Glomerular endothelial cell (primary cell): ENCODE measurements around the gene CYP19A1. TPM values are rescaled to one million over a fixed set of nuclear protein-coding genes. Genes with fewer than 3 reads are reported as not detected.
"Not testable (repeated sequence)": the region's sequence is repeated elsewhere in the genome, so short reads cannot be mapped to it uniquely, and the experiment has no call there.

ENCODE experiments used
- DNase-seq: peaks from one replicate; pipeline ENCODE4 v3.0.0-alpha.2; 2011; ENCODE audit warnings: low read depth, low spot score; ENCODE audit errors: extremely low read depth
- total RNA-seq: library from RNA; depleted of rRNA; stranded (reverse); fragments of >200 nt; gene quantifications from 2 replicates; pipeline ENCODE4 v1.2.3, GENCODE V29; 2015

Gene CYP19A1
- total RNA-seq, 1 donor from 2014 or later: not detected

- no peak for DNase-seq
Observed at GRCh38 chr15:51265037-51265555, 73.3 kb downstream of the CYP19A1 start.

DNA sequence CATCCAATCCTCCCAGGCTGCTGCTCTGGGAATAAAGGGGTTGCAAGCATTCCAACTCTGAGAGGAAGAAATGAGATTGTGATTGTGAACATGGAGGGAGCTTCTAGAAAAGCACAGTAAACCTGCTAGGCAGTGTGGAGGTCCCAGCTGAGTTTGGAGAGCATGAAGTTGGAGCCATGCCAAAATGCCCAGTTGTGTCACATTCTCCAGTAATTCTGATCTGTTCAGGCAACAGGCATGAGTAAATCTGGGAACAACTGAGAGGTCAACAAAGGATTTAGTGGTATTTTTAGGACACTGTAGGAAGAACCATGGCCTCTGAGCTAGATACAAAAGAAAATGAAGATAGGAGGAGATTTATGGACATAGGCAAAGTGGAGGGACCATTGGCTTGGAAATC lies 74.7 kb downstream of the CYP19A1 start:
- DNase-seq: no peak

DNA sequence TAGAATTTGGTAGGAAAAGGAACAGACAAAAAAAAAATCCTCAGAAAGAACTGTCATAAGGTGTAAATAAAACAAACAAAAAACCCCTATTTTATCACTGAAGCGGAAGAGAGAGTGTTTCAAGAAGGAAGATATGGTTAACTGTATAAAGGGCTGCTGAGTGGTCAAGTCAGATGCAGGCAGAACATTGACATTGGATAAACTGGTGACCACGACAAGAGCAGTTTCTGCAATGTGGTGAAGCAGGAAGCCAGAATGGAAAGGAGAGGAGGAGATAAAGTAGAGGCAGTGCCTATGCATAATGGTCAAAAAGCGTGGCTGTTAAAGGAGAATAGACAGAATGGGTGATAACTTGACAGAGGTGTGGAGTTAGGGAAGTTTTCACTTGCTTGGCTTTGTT lies 75.3 kb downstream of the CYP19A1 start:
- no peak for DNase-seq

GRCh38 chr15:51262463-51262862 lies 75.9 kb downstream of the CYP19A1 start:
- DNase-seq: no peak

DNA sequence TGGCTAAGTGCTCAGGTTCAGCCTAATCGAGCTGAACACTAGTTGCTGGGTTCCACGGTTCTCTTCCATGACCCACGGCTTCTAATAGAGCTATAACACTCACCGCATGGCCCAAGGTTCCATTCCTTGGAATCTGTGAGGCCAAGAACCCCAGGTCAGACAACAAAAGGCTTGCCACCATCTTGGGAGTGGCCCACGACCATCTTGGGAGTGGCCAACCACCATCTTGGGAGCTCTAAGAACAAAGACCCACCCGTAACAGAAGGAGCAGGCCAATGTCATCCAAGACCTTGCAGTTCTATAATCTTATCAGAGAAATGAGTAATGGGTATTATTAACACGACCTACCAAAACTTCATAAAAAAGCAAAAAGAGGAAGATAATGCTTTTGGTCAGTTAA lies 77.3 kb downstream of the CYP19A1 start:
- not testable (repeated sequence) for DNase-seq

- no peak for DNase-seq
Observed at GRCh38 chr15:51260202-51260601, 78.2 kb downstream of the CYP19A1 start.

DNA sequence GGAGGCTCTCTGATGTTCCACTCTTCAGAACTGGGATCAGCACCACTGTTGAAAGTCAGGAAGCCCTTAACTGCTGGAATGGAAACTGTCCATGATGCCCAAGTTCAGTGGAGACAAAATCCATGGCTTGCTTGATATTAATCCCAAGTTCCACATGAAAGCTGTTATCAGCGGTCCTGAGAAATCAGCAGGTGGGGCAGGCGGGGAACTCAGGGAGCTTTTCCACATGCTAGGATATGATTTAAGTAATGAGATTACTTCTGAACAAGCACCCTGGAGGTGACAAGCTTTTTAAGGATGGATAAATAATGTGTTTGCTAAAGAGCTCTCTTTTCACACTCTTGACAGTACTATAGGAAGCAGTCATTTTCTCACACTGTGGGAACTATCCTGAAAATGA lies 82.9 kb downstream of the CYP19A1 start:
- DNase-seq: no peak

- no peak for DNase-seq
Observed at GRCh38 chr15:51253366-51253765, 85.0 kb downstream of the CYP19A1 start.

DNA sequence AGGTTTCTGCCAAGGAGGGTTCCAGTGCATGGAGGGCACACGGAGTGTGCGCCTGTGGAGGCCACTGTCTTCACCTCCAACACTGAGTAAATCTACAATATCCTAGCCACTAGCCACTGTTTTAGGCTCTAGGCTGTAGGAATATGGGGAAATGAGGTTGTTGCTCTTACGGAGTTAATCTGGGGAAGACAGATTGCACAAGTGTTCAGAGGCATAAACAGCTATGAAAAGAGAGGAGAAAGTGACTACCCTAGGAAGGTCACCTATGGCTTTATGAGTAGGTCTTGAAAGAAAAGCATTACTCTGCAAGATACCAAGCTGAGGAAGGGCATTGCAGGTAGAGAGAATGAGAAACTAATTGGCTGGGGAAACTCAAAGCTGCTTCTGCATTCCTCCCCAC lies 85.7 kb downstream of the CYP19A1 start:
- no peak for DNase-seq

DNA sequence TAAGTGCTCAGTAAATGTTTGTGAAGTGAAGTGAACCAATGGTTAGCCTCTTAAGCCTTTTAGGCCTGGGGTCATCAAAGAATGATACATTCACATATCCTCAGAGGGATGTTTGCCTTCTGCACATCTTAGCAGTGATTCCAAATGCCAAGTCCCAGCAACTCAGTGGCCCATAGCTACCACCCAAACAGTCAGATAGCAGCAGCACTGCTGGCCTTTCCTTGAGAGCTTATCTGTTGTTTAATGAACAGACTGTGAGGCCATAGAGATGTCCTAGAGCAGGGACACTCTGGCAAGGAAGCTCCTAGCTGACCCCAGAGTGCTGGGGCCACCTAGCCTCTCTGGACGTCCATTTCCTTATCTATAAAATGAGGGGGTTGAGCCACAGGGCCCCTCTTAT lies 86.8 kb downstream of the CYP19A1 start:
- no peak for DNase-seq

DNA sequence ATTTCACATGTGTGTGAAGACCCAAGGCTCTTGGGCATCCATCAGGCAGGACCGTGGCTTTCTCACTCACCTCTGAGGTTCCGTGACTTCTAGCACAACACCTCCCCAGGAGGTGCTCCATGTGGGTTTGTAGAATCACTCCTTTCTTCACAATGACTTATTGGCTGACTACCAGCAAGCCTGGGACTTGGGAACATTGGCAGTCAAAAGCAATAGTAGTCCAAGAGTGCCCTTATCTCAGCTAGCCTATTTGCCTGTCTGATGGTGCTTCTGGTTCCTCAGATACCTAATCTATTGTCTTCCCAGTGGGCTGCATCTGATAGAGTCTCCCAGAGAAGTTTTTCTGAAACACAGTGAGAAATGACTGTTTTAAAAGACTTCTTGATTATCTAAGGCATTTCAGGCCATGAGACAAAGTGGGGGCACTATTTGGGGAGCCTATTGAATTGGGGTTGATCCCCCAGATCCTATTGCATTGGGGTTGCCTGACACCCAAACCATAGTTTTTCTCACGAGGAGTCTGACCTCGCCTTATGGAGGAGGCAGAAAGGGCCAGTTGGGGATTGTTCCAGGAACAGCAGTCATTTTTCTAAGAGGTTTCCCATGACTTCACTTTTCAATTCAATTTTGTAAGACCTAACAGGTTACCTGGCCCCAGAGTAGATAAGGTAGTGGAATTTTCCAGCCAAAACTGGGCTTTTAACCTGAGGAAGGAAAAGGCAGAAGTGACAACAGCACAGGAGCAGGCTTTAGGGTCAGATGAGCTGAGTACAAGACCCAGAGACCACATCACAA lies 88.0 kb downstream of the CYP19A1 start:
- no peak for DNase-seq

GRCh38 chr15:51245628-51246027 lies 92.8 kb downstream of the CYP19A1 start:
- DNase-seq: no peak

- no peak for DNase-seq
Observed at GRCh38 chr15:51244423-51244869, 94.0 kb downstream of the CYP19A1 start.

- no peak for DNase-seq
Observed at GRCh38 chr15:51243774-51244173, 94.6 kb downstream of the CYP19A1 start.

DNA sequence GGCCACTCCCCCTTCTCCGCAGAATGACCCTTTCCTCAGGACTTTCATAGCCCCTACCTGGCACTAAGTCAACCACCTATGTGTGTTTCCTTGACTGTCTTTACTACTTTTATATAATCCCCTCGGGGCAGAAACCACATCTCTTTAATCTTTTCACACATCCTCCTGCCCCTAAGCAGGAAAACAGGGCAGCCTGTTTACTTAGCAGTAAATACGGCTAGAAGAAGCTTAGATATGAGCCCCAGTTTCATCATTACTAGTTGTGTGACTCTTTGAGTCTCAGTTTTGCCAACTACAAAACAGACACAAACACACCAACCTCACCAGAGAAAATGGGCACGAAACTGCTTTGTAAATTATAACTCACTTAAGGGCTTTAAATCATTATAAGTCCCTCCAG lies 98.3 kb downstream of the CYP19A1 start:
- DNase-seq: no peak

GRCh38 chr15:51237816-51238215 lies 100.6 kb downstream of the CYP19A1 start:
- no peak for DNase-seq

- DNase-seq: no peak
Observed at GRCh38 chr15:51234176-51234927, 104.0 kb downstream of the CYP19A1 start.

GRCh38 chr15:51232581-51232980 lies 105.8 kb downstream of the CYP19A1 start:
- no peak for DNase-seq

GRCh38 chr15:51229907-51230330 lies 108.5 kb downstream of the CYP19A1 start:
- no peak for DNase-seq

GRCh38 chr15:51227940-51228732 lies 110.3 kb downstream of the CYP19A1 start:
- DNase-seq: peak; percentile 36
